Hematopoietic multipotent progenitor cell treated with erythropoietin and hydrocortisone succinate and interleukin-3 and kit ligand, for 8 days (in vitro differentiated cells): ENCODE results near the gene PTPRK.
"Not testable (repeated sequence)": the region's sequence is repeated elsewhere in the genome, so short reads cannot be mapped to it uniquely, and the experiment has no call there.

Source experiments
- DNase-seq: peaks from one replicate; pipeline ENCODE4 v3.0.0-alpha.2; 2015

PTPRK gene

DNA sequence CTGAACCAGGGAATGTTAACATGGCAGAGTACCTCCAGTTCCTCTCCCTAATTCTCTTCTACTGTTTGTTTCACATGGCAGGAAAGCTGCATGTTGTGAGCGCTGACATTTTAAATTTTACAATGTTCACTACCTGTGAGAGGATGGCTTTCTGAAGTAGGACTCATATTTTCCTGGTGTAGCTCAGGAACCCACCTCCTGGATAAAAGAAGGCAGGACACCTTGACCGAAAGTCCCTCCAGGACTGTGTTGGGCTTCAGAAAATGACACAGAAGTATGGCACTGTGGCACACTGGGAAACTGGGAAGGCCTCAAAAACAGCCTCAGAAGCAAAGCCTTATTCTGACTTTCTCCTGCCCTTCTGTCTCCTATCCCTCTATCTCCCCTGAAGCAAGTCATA is 33.3 kb downstream of the PTPRK start:
- no peak for DNase-seq

DNA sequence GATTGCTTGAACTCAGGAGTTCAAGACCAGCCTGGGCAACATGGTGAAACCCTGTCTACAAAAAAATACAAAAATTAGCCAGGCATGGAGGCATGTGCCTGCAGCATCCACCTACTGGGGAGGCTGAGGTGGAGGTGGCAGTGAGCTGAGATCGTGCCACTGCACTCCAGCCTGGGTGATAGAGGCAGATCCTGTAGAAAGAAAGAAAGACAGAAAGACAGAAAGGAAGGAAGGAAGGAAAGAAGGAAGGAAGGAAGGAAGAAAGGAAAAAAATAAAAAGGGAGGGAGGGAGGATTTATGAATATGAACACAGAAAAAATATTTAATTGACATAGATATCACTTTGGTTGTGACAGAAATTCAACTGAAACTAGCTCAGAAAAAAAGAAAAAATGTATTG is 33.8 kb downstream of the PTPRK start:
- DNase-seq, result not testable (repeated sequence)

DNA sequence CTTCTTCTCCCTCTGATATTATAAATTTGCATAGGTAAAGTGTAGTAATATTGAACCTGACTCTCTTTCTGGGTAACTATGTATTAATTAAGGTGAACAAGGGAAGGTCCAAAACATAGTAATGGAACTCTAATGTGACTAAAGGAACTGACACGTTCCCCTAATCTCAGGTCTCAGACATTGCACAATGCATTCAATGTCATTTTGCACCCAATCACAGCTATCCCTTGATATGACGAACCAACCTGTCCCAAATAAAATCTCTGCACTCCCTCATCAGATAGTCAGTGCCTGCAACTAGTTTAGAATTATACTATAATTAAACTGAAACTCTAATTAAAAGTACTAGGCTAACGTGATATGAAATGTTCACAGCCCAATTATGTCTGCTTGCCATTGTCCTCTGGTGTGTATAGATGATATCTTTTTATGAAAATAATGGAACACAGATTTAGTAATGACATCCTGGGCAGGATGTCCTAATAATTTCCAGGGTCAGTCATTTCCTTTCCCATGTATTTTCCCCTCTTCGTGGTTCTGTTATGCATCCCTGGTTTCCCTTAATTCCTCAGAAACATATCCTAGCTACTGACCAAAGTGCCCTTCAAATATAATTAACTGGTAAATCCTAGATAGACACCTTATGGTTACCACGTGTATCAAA is 36.8 kb downstream of the PTPRK start:
- DNase-seq, result no peak

DNA sequence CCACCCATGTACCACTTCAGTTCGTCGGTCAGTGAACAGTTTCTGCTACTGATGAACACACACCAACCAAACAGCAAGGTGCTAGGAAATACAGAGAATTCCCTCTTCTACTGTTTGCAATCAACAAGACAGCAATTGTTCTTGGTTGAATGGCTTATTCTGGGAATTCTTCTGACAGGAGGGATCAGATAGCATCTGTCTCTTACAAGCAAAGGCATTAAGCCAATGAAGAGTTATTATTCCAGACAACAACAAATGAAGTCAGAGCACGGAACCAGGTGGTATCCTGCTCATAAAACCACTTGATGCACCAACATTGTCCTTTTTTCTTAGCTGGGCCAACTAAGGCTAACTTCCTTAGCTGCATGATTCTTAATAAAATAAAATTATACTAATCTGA is 37.8 kb downstream of the PTPRK start:
- DNase-seq, result no peak

DNA sequence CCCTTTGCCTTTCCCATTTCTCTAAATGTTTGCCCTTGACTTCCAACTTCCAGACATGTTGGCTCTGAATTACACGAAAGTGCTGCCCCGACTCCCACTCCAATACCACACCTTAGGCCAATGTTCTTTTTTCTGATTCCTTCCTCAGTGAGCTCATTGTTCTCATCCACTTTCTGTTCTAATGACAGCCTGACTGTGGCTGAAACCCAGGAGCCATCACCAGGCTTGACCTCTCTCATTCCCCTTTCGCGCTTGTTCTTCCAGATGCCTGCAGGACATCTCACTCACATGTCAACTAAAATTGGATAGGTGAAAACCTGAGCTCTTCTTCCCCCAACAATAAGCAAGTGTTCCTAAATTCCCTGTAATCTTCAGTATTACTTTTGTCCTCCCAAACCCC is 40.4 kb downstream of the PTPRK start:
- no peak for DNase-seq

DNA sequence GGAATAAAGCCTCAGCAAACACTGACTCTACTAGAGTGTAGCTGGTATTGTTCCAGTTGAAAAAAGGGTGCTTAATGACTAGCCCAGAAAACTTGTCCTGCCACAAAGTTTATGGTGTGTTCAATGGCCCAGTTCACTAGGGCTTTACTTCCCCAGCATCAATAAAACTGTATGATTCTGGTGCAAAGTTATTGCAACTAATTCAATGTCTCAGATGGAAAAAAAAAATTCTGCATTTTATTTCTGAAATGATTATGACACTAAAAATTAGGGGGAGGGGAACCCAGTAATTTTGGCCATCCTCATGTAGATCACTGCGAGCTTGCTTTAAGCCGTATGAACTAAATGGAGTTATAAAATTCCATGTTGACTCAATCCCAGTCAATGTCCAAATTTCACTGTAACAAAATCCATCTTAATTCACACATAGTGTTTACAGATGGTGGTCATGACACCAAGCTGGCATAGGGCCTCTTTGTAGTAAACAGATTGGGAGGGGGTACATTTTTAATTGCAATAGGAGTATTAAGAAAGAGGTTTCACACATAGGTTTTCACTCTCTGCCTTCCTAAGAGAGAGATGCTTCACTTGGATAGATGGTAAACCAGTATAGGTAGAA is 41.2 kb downstream of the PTPRK start:
- DNase-seq, result no peak

DNA sequence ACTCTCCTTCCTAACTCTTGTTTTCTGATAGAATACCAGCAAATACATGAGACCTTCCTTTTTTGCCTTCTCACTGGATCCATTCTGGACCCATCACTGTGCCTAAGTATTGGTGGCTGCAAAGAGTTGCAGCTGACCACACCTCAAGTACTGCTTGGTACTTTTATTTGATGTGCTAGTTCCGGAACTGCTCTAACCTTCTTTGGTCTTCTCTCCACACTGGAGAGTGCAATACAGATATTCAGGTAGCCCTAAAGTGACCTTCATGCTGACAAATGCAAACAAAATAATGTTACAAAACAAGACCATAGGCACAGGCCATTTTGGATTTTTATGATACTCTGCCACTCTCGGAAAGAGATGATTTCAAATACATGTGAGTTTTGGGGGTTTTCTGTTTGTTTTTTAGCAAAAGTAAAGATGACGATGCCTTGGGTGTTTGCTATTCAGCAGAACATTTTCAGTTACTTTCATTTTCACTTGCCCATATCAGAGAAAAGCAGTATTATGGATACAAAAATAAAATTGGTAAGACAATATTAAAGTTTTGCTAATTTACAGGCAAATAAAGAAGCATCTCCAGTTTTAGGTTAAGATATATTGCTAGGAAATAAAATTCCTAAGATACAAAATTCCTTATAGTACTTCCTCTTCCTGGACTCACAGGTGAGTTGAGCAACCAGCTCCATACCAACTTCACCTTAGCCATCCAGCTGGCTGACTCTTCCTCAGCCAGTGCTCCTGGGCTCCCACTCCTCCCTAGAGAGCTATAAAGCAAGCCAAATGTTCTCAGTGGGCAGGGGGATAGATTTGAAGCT is 42.0 kb downstream of the PTPRK start:
- no peak for DNase-seq

DNA sequence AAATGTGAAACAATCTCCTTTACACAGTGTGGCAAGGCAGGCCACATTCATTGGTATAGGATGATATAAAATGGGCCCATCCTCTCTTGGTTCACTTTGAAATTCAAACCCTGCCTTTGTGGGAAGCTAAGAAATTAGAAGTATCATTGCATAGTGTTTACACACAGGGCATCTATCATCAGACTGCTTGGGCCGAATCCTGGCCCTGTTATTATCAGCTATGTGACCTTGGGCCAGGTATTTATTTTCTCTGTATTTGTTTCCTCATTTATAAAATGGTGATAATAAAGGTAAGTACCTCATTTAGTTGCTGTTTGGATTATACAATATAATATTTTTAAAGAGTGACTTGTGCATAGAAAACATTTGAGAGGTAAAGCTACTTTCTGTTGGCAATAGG is 45.5 kb downstream of the PTPRK start:
- no peak for DNase-seq

DNA sequence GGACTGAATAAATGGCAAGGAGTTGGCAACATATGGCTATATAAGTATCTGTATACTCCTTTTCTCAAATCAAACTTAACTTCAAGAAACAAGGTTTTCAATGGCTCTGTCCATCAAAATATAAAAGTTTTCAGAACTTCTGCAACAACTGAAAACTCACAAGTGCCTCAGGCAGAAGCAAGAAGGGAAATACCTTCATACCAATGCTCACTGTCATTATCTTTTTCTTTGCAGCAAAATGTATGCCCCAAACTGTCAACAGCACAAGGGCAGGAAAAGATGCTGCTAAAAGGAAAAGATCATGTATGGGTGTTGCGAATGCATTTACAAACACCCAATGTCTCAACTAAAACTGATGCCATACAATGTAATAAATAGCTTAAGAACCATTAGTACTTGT is 45.9 kb downstream of the PTPRK start:
- DNase-seq, result no peak

DNA sequence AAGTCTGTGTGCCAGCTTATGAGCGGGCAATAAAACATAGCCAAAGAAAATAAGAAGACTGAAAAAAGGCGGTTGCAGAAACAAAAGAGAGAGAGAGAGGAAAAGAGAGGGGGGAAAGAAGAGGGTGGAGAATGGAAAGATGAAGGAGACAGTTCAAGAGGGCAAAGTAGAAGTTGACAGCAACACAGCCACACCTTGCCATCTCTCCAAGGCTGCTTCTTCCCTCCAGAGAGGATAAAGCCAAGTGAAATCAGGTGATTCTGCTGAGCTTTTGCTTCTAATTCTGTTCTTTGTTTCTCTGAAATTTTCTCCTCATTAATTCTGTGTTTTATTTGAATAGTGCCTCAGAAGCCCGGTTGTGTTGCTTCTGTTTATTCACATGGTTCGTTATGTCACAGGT is 48.5 kb downstream of the PTPRK start:
- DNase-seq, result no peak

DNA sequence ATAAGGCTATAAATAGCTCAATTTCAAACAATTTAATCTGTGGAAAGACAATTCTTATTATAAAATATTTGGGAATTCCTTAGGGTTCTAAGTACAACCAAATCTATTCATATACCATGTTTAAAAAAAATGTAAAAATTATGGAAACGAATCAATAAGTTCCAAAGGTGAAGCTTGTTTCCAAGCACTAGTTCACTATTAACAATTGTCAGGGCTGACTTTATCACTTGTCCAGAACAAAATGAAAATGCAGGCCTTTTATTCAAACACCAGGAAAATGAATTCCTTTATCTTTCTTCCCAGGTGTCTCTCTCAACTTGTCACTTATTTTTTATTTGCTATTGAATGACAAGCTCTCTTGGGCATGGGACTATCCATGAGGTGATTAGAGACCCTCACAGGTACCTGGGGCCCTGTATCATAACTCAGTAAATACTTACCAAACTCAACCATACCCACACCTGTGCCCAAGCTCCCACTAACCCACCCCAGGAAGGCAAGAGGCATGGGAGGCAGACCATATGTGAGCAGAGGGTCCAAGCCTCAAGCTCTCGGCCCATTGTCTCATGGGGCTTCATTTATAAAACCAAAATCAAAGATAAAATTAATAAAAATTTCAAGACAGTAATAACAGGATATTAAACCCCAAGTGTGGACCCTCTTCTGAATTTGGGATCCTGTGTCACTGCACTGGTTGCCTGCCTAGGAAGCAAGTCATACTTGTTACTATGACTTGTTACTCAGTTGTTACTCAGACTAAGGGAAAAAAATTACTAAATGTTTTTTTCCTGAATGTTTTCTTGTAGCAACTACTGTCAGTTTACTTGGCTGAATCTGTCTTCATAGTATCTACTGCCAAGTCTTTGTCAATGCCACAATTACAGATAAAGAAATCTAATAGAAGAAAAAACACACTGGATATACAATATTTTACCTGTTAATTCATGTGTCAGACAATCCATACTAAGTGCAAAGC is 54.7 kb downstream of the PTPRK start:
- no peak for DNase-seq

DNA sequence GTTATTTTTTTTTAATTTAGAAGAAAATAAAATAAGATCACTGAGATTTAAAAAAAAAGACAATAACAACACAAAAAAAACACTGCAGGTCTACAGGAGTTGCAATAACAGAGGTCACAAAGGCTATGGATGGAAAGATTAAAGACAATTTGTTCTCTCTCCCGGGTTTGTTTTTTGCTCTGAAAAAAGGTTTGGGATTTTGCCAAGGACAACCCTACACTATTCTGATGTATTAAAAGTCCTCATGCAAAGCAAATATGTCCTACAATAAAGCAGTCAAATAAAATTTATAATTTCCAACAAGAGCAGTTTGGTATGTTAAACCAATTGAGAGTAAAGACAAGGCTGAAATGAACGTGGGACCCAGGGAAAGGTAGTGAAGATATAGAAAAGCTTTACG is 55.6 kb downstream of the PTPRK start:
- no peak for DNase-seq

DNA sequence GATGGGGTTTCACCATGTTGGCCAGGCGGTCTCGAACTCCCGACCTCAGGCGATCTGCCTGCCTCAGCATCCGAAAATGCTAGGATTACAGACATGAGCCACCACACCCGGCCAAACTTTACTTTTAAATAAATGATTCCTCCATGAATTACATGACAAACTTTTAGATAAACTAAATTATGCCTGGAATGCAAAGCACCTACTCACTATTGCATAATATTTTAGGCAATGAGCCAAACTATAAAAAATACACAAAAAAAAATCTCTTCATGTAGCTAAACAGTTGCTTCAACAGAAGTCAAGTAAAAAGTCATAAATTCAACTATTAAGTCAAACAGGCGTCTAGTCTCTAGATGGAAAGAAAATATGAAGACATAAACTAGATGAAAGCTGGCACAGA is 56.5 kb downstream of the PTPRK start:
- no peak for DNase-seq

DNA sequence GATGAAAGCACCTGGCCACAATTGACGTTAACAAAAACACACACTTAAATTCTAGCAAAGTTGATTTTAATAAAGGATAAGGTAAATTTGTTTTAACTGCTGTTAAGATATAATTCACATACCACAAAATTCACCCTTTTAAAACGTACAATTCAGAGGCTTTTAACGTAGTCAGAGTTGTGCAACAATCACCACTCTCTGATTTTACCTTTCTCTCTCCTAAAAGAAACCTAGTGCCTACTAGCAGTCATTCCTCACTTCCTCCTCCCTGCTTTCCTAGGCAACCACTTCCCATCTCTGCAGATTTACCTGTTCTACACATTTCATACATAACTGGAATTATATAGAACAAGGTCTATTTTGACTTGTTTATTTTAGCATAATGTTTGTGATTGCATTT is 58.9 kb downstream of the PTPRK start:
- DNase-seq, result no peak

DNA sequence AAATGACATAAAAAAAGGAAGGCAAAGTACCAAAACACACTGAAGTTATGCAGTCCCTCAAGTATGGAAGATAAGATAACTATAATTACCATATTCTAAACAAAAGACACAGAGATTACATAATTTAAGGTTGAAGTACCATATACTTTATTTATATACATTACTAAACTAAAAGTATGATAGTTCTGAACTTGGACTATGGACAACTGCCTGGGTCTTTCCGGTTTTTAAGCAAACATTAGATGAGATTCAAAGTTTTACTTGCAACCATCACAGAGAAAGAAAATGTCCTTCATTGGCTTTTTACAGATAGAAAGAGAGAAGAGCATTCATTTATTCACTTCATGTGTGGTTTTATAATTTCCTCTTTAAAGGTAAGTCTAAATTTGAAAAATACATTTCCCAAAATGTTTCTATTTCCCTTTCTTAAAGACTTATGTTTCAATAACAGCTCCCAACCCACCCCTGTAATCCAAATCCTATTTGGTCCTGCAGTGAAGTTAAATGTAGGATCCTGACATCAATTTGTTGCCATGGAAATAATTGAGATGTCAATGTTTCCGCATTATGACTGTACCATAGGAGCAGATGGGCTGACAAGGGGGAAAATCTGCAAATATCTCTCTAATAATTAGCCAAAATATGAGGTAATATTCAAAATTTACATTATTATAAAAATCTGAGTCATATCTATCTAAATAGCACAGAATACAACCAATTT is 63.7 kb downstream of the PTPRK start:
- no peak for DNase-seq

DNA sequence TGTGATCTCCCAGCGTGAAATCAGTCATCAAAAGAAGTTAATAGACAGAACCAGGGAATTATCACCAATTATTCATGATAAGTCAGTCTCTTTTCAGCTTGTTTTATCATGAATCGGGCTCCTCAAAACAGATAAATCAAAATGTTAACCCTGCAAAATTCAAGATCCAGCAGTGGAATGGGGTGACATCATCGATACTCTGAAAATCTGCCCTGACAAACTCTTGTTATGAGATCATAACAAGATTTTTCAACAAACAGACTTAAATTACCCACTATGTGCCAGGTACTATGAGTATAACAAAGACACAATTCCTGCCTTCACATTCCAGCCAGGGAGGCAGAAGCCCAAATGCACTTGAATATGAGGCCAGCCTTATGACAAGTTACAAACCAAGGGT is 64.4 kb downstream of the PTPRK start:
- DNase-seq, result no peak

DNA sequence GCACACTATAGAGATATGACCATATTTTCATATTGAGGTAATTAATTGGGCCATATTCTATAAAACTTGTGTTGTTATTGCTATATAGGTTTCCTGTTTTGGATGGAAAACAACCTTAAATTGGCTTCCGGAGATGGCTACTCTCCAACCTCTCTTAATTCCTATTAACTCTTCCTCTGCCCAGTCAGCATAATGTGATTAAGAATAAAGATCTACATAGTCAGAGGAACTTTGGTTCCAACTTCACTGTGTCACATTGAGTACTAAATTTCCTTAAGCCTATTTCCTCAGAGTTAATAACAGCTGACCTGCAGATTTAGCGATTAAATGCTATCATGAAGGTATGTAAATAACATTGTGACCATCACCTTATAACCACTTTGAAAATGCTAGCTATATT is 67.7 kb downstream of the PTPRK start:
- no peak for DNase-seq

DNA sequence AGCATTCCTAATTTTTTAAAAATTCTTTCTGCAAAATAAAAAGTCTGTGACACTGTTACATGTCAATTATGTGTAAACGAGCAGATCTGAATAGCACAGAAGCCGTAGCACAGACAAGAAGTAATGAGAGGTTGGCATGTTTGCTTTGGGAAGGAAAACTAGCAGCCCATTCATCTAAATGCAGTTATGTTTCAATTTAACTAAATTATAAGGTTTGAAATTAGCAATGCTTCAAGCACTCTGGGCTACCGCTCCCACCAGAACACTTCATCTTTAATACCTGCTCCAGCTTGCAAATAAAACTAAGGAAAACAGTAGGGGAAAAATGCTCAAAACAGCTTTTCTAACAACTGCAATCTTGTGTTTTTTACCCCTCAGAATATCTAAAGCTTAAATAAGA is 73.9 kb downstream of the PTPRK start:
- DNase-seq, result no peak

DNA sequence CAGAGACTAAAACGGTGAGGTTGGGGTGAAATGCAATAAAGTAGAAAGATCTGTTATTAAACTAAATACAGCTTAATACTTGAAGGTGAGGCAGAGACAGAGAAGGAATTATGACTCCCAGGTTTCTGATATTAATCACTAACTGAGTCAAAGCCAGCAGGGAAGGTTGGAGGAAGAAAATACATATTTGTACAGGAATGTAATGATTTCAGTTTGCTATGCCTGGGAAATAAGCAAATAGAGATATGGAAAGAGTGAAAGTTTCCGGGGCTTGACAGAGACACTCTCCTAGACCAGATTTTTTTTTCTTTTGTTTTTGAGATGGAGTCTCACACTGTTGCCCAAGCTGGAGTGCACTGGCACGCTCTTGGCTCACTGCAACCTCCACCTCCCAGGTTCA is 76.8 kb downstream of the PTPRK start:
- no peak for DNase-seq

DNA sequence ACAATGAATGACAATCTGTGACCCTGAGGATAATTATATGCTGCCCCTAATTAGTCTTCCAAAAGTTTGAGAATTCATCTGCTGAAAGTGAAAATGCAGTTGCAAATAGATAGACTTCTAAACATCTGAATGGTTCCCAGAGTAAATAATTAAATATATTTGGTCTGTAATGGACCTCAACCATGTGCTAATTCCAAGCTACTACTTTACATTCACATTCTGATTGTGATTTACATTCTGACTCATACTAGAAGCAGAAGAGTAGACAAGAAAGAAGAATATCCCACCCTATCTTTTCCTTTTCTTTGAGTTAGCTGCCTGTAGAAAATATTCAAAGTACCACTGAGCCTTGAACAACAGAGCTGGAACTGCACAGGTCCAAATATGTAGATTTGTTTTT is 80.8 kb downstream of the PTPRK start:
- no peak for DNase-seq

DNA sequence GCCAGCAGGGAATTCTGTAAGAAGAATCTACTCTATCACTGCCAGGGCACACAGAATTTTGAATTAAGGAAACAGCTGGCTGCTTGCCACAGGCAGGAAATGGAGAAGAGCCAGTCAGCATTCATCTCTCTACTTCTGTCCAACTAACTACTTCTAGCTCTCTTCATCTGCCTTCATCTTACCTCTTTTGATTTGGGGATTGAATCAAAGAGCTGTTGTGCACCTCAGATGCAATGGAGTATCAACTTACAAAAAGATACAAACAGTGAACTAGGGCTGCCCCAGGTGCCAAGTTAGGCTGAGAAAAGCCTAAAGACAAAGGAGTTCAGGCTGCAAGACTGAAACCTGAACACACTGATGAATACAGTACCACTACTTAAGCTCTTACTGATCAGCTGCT is 82.0 kb downstream of the PTPRK start:
- no peak for DNase-seq

DNA sequence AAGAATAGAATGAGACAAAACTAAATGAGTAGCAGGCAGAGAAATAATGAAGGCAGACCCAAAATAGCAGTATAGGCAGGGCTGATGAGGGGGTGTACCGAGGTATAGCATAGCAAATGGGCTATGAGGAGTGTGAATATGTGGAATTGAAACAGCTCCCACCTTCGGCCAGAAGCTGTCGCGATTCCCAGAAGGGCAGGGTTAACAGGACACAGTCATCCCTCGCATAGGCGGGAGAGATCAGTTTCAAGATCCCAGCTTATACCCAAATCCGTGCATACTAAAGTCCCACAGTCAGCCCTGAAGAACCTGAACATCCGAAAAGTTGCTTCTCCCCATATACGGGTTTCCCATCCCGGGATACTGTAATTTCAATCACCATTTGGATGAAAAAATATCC is 82.7 kb downstream of the PTPRK start:
- no peak for DNase-seq
